GM12874 (cell line): ENCODE measurements around the gene TGFA.

Source experiments
- CTCF ChIP-seq: IDR thresholded peaks from 2 replicates; pipeline ENCODE4 v1.5.1; 2011; ENCODE audit warnings: low read depth, mild to moderate bottlenecking, control low read depth, low read length, moderate library complexity; ENCODE audit not compliant: insufficient read depth

The TGFA gene

GRCh38 chr2:70551167-70551566 lies 2.5 kb downstream of the TGFA start:
- TF ChIP-seq CTCF: no peak

- no peak for TF ChIP-seq CTCF
These were observed 3.7 kb downstream of the TGFA start for GRCh38 chr2:70549962-70550361.

- TF ChIP-seq CTCF: no peak
These were observed 4.4 kb downstream of the TGFA start for GRCh38 chr2:70549064-70549710.

- no peak for TF ChIP-seq CTCF
These were observed 5.4 kb downstream of the TGFA start for GRCh38 chr2:70548233-70548632.

GRCh38 chr2:70546885-70547284 lies 6.7 kb downstream of the TGFA start:
- no peak for TF ChIP-seq CTCF

- TF ChIP-seq CTCF: no peak
These were observed 7.2 kb downstream of the TGFA start for GRCh38 chr2:70546376-70546775.

- TF ChIP-seq CTCF: no peak
These were observed 12.1 kb downstream of the TGFA start for GRCh38 chr2:70541481-70542020.
